CD4-positive, alpha-beta T cell treated with Interleukin-4 for 4 hours (primary cell): Measurements from ENCODE around the gene ZNF521.

ENCODE experiments used
- DNase-seq: peaks from one replicate; pipeline ENCODE4 v3.0.0-alpha.2; 2020

The ZNF521 gene

GRCh38 chr18:25335062-25335461, 16.9 kb downstream of the ZNF521 start:
- no peak for DNase-seq

DNA sequence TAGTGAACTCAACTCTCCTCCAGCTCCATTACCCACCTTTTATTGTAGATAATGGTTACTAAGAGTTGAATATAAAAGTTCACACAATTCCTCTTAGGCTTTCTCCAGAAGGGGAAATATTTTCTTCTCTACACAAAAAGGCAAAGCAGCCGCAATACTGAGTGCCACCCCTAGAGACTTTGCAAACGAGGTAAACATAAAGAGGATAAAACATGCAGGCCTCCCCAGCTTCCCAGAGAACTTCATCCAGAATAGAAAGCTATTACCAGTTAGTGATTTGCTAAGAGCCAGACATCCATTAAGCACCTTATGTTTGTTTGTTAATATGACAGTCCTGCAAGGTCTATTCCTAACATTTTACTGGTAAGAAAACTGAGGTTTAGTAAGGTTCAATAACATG, 17.4 kb downstream of the ZNF521 start:
- no peak for DNase-seq

GRCh38 chr18:25332002-25332401, 20.0 kb downstream of the ZNF521 start:
- DNase-seq = no peak

- DNase-seq = no peak
These were observed 22.2 kb downstream of the ZNF521 start for GRCh38 chr18:25329783-25330182.

DNA sequence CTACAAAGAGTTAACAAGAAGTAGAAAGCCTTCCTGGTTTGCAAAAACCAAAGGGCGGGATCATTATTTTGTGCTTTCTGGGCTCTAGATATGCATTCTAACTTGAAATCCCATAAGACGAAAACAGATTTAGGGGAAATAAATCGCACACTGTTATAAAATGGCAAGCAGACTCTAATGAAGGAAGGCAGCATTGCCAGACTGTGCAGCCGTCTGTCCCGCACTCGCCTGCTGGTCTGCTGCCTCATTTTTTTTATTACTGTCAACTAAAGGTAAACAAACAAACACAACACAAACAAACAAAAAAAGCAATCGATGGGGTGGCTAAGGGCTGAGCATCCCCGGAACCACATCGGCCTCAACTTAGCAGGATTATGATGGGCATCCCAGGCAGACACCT, 24.4 kb downstream of the ZNF521 start:
- DNase-seq = no peak

GRCh38 chr18:25326361-25326952, 25.5 kb downstream of the ZNF521 start:
- no peak for DNase-seq

DNA sequence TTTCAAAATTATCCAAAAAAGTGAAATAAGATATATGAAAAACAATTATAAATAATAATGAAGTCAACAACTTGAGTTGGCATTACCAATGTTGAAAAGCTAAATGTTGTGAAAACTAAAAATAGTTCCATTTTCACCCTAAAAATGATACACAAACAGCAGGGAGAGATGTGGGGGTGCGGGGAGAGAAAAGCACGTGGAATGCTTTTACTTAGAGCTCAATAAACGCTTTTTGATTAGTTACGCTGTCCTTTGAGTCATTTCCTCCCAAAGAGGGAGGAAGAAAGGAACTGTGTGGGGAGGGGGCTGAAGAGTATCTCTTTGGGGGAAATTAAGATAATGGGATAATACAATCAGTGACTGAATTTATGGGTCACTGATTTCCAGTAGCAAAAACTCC, 29.2 kb downstream of the ZNF521 start:
- no peak for DNase-seq

DNA sequence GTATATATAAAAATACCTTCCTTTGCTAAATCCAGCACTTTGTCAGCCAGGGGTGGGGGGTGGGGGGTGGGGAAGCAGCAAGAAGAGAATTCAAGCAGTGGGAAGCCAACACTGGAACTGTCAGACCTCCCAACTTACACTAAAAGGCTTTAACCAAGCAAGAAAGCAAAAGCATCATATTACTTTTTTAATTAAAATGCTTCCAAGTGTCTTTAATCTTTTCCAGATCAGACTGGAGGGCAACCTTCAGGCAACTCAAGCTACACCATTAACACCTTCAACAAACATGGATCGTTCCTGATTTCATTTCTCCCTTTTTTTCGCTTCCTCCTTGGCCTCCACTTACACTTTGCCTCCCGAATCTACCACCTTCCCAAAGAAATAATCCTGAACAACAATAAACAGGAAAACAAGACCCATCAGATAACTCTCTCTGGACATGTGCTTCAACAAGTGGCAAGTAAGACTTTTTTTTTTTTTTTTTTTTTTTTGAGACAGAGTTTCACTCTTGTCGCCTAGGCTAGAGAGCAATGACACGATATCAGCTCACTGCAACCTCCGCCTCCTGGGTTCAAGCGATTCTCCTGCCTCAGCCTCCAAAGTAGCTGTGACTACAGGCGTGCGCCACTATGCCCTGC, 35.5 kb downstream of the ZNF521 start:
- no peak for DNase-seq

DNA sequence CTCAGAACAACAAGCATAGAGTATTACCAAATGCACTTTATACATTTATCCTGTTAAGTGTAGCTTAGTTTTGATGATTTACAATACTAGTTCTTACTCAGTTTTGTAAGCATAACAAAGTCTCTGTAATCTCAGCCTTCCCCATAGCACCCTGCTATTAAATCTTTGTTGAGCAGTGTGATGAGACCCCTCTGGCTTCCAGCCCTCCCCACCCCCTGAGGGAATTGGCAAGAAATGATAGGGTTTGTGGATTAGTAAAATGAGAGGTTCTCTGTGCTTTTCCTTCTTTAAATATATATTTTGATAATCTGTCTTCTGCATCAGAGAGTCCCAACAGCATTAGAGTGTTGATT, 37.2 kb downstream of the ZNF521 start:
- no peak for DNase-seq

DNA sequence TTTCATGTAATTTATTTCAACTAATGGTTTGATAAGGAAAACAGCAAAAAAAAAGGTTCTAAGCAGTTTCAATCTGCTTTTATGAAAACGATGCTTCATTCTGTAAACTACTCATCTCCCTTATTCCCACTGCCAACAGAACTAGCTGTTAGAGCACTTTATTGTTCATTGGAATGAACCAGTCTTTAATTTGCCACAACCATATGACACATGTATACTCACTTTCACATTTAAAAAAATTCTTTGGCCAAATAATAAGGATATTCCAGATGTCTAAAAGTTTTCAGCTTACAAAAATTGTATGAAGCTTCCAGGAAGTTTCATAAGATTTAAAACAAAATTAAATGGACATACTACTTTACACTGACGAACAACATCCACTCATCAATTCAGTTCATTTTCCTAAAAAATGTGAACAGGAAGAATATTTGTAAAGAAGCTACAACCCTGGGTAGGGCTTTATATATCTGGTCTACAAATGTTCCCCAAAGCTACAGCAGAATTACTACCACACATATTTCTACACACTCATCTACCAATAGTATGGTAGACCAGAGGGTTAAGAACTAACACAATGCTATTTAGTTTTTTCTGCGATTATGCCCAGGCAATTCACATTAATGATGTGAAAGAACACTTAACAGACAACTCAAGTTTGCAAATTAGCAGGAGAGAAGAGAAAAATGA, 37.7 kb downstream of the ZNF521 start:
- DNase-seq = no peak

GRCh38 chr18:25313268-25313667, 38.7 kb downstream of the ZNF521 start:
- no peak for DNase-seq

DNA sequence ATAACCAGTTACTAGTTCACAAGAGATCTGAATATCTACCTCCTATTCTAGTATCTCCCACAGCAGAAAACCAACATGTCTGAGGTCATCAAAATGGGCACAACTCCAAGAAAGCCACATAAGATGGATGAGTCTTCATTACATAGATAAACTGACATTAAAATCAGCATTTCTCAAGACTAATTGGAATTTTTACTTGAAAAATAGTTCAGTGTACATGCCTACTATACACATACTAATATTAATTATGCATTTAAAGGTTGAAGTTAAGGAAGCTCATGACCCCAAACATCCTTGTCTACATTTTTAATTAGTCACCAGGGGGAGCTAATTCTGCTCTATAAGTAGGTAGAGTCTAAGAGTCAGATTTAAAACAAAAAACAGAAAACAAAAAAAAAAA, 41.9 kb downstream of the ZNF521 start:
- no peak for DNase-seq

GRCh38 chr18:25308381-25308780, 43.6 kb downstream of the ZNF521 start:
- DNase-seq = no peak

GRCh38 chr18:25307192-25307591, 44.8 kb downstream of the ZNF521 start:
- no peak for DNase-seq

GRCh38 chr18:25306671-25307070, 45.3 kb downstream of the ZNF521 start:
- DNase-seq = no peak

DNA sequence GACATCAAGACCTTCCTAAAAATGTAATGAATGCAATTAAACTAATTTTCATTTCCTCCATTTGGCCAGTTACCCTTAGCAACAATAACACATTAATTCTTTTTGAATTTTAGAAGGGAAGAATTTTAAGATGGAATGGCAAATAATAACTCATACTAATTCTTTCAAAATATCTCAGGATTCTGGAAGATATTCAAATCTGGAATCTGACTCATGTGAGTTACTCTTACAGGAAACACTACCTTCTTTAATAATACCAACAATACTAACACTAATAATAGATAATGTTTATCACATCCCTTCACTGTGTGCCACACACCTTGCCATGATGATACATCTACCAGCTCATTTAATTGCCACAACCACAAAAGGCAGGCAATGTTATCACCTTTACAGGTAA, 46.4 kb downstream of the ZNF521 start:
- no peak for DNase-seq

GRCh38 chr18:25300492-25300891, 51.5 kb downstream of the ZNF521 start:
- DNase-seq = no peak

GRCh38 chr18:25299426-25300300, 52.3 kb downstream of the ZNF521 start:
- no peak for DNase-seq

- DNase-seq = no peak
These were observed 53.1 kb downstream of the ZNF521 start for GRCh38 chr18:25298853-25299274.

- DNase-seq = no peak
These were observed 56.3 kb downstream of the ZNF521 start for GRCh38 chr18:25295624-25296138.

- DNase-seq = no peak
These were observed 60.8 kb downstream of the ZNF521 start for GRCh38 chr18:25291150-25291549.

DNA sequence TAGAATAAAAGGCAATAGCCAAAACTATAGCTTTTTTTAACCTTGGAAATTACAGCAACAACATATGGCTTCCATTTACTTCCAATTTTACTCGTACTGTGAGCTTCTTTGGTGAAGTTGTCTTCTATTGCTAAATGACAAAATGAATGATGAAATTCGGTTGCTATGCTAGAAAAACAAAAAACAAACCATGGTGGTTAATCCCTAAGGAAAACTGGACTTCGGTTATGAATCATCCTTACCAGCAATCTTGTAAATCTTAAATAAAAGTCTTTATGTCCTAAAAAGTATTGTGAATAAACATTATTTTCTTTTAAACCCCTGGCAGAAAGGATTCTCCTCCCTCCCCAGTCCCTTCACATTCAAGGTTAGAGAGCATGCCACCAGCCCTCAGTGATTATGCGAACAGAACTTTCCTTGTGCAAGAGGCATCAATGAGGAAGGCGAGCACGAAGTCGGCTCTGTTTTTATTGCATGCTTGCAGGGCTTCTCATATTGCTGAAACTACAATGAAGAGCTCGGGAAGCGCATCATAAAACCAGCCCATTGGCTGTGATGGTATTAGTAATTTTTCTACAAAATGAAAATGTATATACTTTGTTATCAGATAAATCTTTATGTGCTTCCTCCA, 62.9 kb downstream of the ZNF521 start:
- no peak for DNase-seq
